Glomerular endothelial cell (primary cell): ENCODE measurements around the gene CCDC152. TPM values are rescaled to one million over a fixed set of nuclear protein-coding genes. Genes with fewer than 3 reads are reported as not detected.
"Not testable (repeated sequence)": the region's sequence is repeated elsewhere in the genome, so short reads cannot be mapped to it uniquely, and the experiment has no call there.

Experiments used
- DNase-seq: peaks from one replicate; pipeline ENCODE4 v3.0.0-alpha.2; 2011; ENCODE audit warnings: low read depth, low spot score; ENCODE audit errors: extremely low read depth
- total RNA-seq: library from RNA; depleted of rRNA; stranded (reverse); fragments of >200 nt; gene quantifications from 2 replicates; pipeline ENCODE4 v1.2.3, GENCODE V29; 2015

The CCDC152 gene
- total RNA-seq, 1 donor from 2014 or later: 0.23 TPM

GRCh38 chr5:42843675-42844292 lies 87.2 kb downstream of the CCDC152 start:
- DNase-seq: no peak

- not testable (repeated sequence) for DNase-seq
Measured at GRCh38 chr5:42844408-42844807, 87.8 kb downstream of the CCDC152 start.

- no peak for DNase-seq
Measured at GRCh38 chr5:42848545-42848944, 91.9 kb downstream of the CCDC152 start.

- no peak for DNase-seq
Measured at GRCh38 chr5:42851481-42851880, 94.9 kb downstream of the CCDC152 start.

Other genes with a start within 250 kb of the CCDC152 start
- 36.2 and 37.3 TPM in 2 replicates for gene SELENOP, start 55.1 kb downstream of the CCDC152 start, total RNA-seq